ENCODE results near the gene FCHSD2. TPM values are rescaled to one million over a fixed set of nuclear protein-coding genes. Genes with fewer than 3 reads are reported as not detected.

The FCHSD2 gene
- total RNA-seq, 1 donor from 2014 or later = 22.2 TPM

GRCh38 chr11:72901374-72901773 is 240.7 kb downstream of the FCHSD2 start:
- TF ChIP-seq EZH2phosphoT487 (IDR thresholded peaks at IDR 0.05) (no peak), CTCF (IDR thresholded peaks at IDR 0.05) (no peak), EZH2 (IDR thresholded peaks at IDR 0.05) (no peak)
- H3K4me1 ChIP-seq = peaks cover 10% of the 10 kb centered on the region
- H3K36me3 ChIP-seq = peaks cover under 1% of the 10 kb centered on the region
- H3F3A ChIP-seq (ENCODE audit: low read depth) = peaks cover 6% of the 10 kb centered on the region
- no peaks in the 10 kb centered on the region for H3K27me3 ChIP-seq
- Mint-ChIP-seq H3K4me3 (no peak overlapping the region), H3K27me3 (ENCODE audit: insufficient read depth, low read depth) (no peaks in the 10 kb centered on the region), H3K9me3 (peaks cover 6% of the 10 kb centered on the region), H3K36me3 (peaks cover 16% of the 10 kb centered on the region), H3K27ac (no peak overlapping the region), H3K4me1 (peaks cover 8% of the 10 kb centered on the region)
- no peak overlapping the region for H3K4me3 ChIP-seq
- no peak overlapping the region for H2AFZ ChIP-seq (replicated peaks)
- no peak overlapping the region for H3K9ac ChIP-seq
- no peak for DNase-seq (ENCODE audit: low spot score)
- no peak overlapping the region for H3K27ac ChIP-seq
- peaks cover 1% of the 10 kb centered on the region for H3K9me3 ChIP-seq (ENCODE audit: low read depth)
- no peak overlapping the region for H3K4me2 ChIP-seq
- no peaks in the 10 kb centered on the region for H4K20me1 ChIP-seq (ENCODE audit: low read depth)
- H3K79me2 ChIP-seq (ENCODE audit: low read depth) = no peaks in the 10 kb centered on the region

GRCh38 chr11:72900013-72900412 is 242.1 kb downstream of the FCHSD2 start:
- TF ChIP-seq EZH2 (IDR thresholded peaks at IDR 0.05) = no peak
- no peak overlapping the region for H3K4me2 ChIP-seq
- Mint-ChIP-seq H3K36me3 (peaks cover 13% of the 10 kb centered on the region), H3K4me1 (peaks cover 8% of the 10 kb centered on the region), H3K27ac (no peak overlapping the region), H3K27me3 (ENCODE audit: insufficient read depth, low read depth) (no peaks in the 10 kb centered on the region), H3K9me3 (no peaks in the 10 kb centered on the region), H3K4me3 (no peak overlapping the region)
- peaks cover 10% of the 10 kb centered on the region for H3K4me1 ChIP-seq
- no peak overlapping the region for H3K4me3 ChIP-seq
- H3K27me3 ChIP-seq = no peaks in the 10 kb centered on the region
- peaks cover 6% of the 10 kb centered on the region for H3F3A ChIP-seq (ENCODE audit: low read depth)
- no peaks in the 10 kb centered on the region for H3K79me2 ChIP-seq (ENCODE audit: low read depth)
- no peaks in the 10 kb centered on the region for H4K20me1 ChIP-seq (ENCODE audit: low read depth)
- H3K9ac ChIP-seq = no peak overlapping the region
- no peak overlapping the region for H2AFZ ChIP-seq (replicated peaks)
- H3K27ac ChIP-seq = no peak overlapping the region
- no peaks in the 10 kb centered on the region for H3K36me3 ChIP-seq
- no peak for DNase-seq (ENCODE audit: low spot score)
- H3K9me3 ChIP-seq (ENCODE audit: low read depth) = no peaks in the 10 kb centered on the region

- Mint-ChIP-seq H3K9me3 (no peaks in the 10 kb centered on the region), H3K36me3 (peaks cover 13% of the 10 kb centered on the region), H3K4me1 (peaks cover 6% of the 10 kb centered on the region), H3K4me3 (no peak overlapping the region), H3K27ac (no peak overlapping the region), H3K27me3 (ENCODE audit: insufficient read depth, low read depth) (no peaks in the 10 kb centered on the region)
- H3K9ac ChIP-seq = no peak overlapping the region
- H3K4me3 ChIP-seq = no peak overlapping the region
- DNase-seq (ENCODE audit: low spot score) = no peak
- H3K9me3 ChIP-seq (ENCODE audit: low read depth) = no peaks in the 10 kb centered on the region
- H3K27me3 ChIP-seq = no peaks in the 10 kb centered on the region
- no peaks in the 10 kb centered on the region for H4K20me1 ChIP-seq (ENCODE audit: low read depth)
- no peak overlapping the region for H3K4me2 ChIP-seq
- no peaks in the 10 kb centered on the region for H3K36me3 ChIP-seq
- H3K4me1 ChIP-seq = peaks cover 8% of the 10 kb centered on the region
- no peak overlapping the region for H2AFZ ChIP-seq (replicated peaks)
- no peak overlapping the region for H3K27ac ChIP-seq
- peaks cover 6% of the 10 kb centered on the region for H3F3A ChIP-seq (ENCODE audit: low read depth)
- no peaks in the 10 kb centered on the region for H3K79me2 ChIP-seq (ENCODE audit: low read depth)
- TF ChIP-seq CTCF (IDR thresholded peaks at IDR 0.05) (no peak), EZH2 (IDR thresholded peaks at IDR 0.05) (no peak), EZH2phosphoT487 (IDR thresholded peaks at IDR 0.05) (no peak)
Observed at GRCh38 chr11:72899238-72899637, 242.9 kb downstream of the FCHSD2 start.

GRCh38 chr11:72897506-72897905 is 244.6 kb downstream of the FCHSD2 start:
- Histone ChIP-seq H3K27me3 (no peaks in the 10 kb centered on the region), H3K4me1 (no peaks in the 10 kb centered on the region), H2AFZ (replicated peaks) (no peak overlapping the region), H3K9me3 (ENCODE audit: low read depth) (no peaks in the 10 kb centered on the region), H3K4me3 (no peak overlapping the region), H3K4me2 (no peak overlapping the region), H3K36me3 (no peaks in the 10 kb centered on the region), H3F3A (ENCODE audit: low read depth) (no peaks in the 10 kb centered on the region), H3K27ac (no peak overlapping the region), H3K79me2 (ENCODE audit: low read depth) (no peaks in the 10 kb centered on the region), H4K20me1 (ENCODE audit: low read depth) (no peaks in the 10 kb centered on the region), H3K9ac (no peak overlapping the region)
- H3K27me3 Mint-ChIP-seq (ENCODE audit: insufficient read depth, low read depth) = peaks cover 3% of the 10 kb centered on the region
- no peak overlapping the region for H3K27ac Mint-ChIP-seq
- no peak overlapping the region for H3K4me3 Mint-ChIP-seq
- no peaks in the 10 kb centered on the region for H3K9me3 Mint-ChIP-seq
- H3K36me3 Mint-ChIP-seq = peaks cover 13% of the 10 kb centered on the region
- no peaks in the 10 kb centered on the region for H3K4me1 Mint-ChIP-seq
- TF ChIP-seq EZH2phosphoT487 (IDR thresholded peaks at IDR 0.05) (no peak), CTCF (IDR thresholded peaks at IDR 0.05) (no peak), EZH2 (IDR thresholded peaks at IDR 0.05) (no peak)
- no peak for DNase-seq (ENCODE audit: low spot score)
